CD4-positive, alpha-beta T cell treated with Interleukin-15 for 4 hours (primary cell): Measurements from ENCODE around the gene CES2.
A peak's percentile ranks its signal among the peaks of the same experiment; 100 is the strongest.
"Not testable (repeated sequence)": the region's sequence is repeated elsewhere in the genome, so short reads cannot be mapped to it uniquely, and the experiment has no call there.

Source experiments
- DNase-seq: peaks from one replicate; pipeline ENCODE4 v3.0.0-alpha.2; 2020; ENCODE audit warnings: low spot score

The CES2 gene

GRCh38 chr16:66935314-66936011 is at the start of gene CES2:
Gene CES2 (plus strand): TSS chr16:66935516. CDS start chr16:66935636, 120 bp downstream.
- DNase-seq = no peak

DNA sequence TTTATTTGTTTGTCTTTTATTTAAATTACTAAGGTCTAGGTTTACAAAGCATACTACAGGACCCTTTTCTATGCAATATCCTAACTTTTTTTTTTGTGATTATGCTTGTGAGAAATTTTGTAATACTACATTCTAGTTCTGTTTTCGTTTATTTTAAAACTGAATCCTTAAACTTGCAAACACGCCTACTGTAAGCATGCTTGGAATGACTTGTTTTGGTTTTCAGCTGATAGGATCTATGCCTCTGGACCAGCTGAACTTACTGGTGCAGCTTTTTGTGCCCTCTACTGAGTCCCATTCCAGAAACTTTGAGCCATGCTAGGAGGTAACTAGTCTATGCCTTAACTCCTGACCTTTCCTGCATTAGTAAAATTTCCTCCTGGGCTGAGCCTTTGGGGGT is 49.0 kb upstream of the CES2 start:
- DNase-seq = no peak

- no peak for DNase-seq
Observed at GRCh38 chr16:66886914-66887313, 48.4 kb upstream of the CES2 start.

- DNase-seq = no peak
Observed at GRCh38 chr16:66888647-66889615, 46.4 kb upstream of the CES2 start.

- no peak for DNase-seq
Observed at GRCh38 chr16:66889622-66890021, 45.7 kb upstream of the CES2 start.

- no peak for DNase-seq
Observed at GRCh38 chr16:66890799-66891198, 44.5 kb upstream of the CES2 start.

- DNase-seq = no peak
Observed at GRCh38 chr16:66891360-66891759, 44.0 kb upstream of the CES2 start.

GRCh38 chr16:66891797-66892196 is 43.5 kb upstream of the CES2 start:
- no peak for DNase-seq

- DNase-seq = no peak
Observed at GRCh38 chr16:66894055-66894454, 41.3 kb upstream of the CES2 start.

DNA sequence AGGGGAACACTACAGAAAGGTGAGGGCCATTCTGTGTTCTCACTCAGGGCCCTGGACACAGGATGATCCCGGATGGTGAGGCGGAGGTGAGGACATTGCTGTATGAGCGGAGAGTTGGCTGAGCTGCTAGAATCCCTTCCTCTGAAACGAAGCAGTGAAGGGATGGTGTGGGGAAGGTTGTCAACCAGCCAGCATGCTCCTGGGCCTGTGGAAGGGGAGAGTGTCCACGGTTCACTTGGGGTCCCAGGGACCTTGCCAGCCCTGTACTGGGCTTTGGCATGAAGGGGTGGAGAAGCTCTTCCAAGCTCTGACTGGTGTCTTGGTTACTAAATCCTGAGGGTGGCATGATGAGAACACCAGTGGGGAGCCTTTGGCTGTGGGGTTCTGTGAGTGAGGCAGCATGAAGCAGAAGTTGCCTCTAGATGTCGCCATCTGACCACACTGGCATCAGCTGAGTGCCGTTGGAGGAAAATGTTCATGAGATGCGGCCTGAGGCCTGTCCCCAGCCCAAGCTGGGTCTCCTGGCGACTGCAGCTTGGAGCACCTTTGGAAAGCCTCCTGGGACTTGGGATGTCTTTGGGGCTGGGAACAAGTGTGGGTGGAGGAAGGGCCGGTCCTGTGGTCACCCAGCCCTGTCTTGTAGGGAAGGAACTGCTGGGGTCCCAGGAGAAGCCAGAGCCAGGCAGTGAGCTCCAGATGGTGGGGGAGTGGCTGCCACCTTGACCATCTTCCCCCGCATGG is 40.2 kb upstream of the CES2 start:
- peak; percentile 60 for DNase-seq

GRCh38 chr16:66895689-66895979 is 39.7 kb upstream of the CES2 start:
- no peak for DNase-seq

DNA sequence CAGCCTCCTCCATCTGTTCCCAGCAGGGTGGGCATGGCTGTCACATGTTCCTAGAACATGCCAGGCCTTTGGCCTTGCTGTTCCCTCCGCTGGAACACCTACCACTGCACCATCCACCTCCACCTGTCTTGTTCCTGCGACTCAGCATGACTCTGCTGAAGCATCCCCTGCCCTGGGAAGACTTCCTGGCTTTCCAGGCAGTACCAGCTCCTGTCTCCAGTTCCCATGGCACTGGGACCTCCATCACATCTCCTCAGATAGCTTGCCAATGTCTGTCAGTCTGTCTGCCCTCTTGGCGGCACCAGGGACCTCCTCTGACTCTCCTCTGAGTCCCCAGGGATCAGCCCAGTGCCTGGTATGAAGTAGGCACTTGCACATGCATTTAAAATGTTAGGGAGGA is 39.3 kb upstream of the CES2 start:
- no peak for DNase-seq

GRCh38 chr16:66896682-66897081 is 38.6 kb upstream of the CES2 start:
- DNase-seq = not testable (repeated sequence)

DNA sequence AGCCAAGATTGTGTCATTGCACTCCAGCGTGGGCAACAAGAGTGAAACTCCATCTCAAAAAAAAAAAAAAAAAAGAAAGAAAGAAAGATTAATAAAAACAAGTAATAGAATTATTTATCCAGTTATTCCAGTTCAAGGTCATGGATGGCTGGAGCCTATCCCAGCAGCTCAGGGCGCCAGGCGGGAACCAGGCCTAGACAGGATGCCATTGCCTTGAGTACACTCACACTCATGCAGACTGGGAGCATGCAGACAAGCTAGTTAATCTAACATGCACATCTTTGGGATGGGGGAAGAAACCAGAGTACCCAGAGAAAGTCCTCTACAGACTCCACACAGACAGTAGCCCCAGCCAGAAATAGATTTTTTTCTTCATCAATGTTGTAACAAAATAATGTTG is 37.1 kb upstream of the CES2 start:
- no peak for DNase-seq

DNA sequence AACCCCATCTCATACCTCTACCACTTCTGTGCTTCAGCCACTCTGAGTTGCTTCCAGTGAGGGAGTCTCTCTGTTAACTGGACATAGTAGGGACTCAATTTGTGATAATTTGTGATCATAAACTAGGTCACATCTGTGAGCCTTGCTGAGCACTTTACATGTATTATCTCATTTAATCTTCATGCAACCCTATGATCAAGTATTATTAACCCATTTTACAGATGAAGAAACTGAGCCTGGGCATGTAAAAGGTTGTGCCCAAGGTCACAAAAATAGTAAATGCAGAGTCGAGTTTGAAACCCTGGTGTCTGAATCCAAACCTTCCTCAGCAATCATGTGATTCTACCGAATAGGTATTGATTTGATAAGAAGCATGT is 36.4 kb upstream of the CES2 start:
- no peak for DNase-seq

- DNase-seq = no peak
Observed at GRCh38 chr16:66899310-66899944, 35.9 kb upstream of the CES2 start.

GRCh38 chr16:66899945-66900710 is 35.2 kb upstream of the CES2 start:
- no peak for DNase-seq

- no peak for DNase-seq
Observed at GRCh38 chr16:66900721-66901441, 34.4 kb upstream of the CES2 start.

GRCh38 chr16:66901626-66902025 is 33.7 kb upstream of the CES2 start:
- DNase-seq = no peak

DNA sequence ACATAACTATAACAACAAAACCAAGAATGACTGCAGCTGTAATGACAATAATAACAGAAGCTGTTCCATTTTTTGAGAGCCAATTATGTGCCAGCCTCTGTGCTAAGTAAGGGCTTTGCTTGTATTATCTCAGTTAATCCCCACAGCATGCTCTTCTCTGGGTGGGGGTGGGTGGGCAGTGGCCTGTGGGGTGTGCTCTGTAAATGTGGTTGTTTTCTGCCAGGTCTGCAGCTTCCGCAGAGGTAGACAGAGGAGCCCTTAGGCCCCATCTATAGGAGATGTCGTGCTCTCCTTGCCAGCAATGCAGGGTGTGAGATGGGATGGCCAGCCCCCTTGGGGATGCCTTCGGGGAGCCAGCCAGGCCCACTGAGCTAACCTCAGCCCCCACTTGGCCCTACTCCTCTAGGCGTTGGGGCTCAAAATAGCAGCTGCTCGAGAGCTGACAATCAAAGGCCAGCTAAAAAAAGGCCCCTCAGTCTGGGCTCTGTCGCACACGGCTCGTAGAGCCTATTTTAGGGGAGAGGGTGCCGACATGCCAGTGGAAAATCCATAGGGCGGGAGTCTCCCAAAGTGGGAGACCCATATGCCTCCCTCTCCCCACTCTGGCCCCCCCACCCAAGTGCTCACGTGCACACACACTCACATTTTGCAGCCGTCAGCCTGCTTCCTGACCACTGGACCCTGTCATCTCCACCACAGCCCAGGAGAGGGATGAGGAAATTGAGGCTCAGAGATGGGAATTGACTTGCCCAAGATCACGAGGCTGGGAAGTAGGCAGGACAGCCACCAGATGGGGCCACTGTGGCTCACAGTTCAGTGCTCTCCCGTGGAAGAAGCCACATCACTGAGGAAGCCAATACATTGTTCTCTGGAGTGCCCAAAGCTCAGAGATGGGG is 32.4 kb upstream of the CES2 start:
- DNase-seq = no peak
